ENCODE measurements around the gene SPINDOC.

DNA sequence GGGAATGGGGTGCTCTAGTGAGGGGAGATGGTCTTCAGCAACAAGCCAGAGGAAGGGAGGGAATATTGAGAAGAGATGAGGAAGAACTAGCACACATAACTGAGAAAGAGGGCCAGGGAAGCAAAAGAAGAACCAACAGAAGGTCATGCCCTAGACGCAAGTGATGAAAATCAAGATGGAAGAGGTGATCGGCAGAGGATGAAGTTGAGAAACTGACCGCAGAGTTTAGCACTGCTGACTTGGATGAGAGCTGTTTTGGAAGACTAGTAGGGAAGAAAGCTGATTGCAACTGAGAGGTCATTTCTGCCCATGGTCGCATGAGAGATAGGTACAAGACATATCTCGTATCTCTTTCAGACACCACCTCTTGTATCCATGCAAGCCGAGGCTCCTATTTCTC is 2.9 kb downstream of the SPINDOC start:
- no peak for TF ChIP-seq SIN3A (IDR thresholded peaks at IDR 0.05; ENCODE audit: borderline replicate concordance, low read depth, low read length)
- TF ChIP-seq, protein P1, sequence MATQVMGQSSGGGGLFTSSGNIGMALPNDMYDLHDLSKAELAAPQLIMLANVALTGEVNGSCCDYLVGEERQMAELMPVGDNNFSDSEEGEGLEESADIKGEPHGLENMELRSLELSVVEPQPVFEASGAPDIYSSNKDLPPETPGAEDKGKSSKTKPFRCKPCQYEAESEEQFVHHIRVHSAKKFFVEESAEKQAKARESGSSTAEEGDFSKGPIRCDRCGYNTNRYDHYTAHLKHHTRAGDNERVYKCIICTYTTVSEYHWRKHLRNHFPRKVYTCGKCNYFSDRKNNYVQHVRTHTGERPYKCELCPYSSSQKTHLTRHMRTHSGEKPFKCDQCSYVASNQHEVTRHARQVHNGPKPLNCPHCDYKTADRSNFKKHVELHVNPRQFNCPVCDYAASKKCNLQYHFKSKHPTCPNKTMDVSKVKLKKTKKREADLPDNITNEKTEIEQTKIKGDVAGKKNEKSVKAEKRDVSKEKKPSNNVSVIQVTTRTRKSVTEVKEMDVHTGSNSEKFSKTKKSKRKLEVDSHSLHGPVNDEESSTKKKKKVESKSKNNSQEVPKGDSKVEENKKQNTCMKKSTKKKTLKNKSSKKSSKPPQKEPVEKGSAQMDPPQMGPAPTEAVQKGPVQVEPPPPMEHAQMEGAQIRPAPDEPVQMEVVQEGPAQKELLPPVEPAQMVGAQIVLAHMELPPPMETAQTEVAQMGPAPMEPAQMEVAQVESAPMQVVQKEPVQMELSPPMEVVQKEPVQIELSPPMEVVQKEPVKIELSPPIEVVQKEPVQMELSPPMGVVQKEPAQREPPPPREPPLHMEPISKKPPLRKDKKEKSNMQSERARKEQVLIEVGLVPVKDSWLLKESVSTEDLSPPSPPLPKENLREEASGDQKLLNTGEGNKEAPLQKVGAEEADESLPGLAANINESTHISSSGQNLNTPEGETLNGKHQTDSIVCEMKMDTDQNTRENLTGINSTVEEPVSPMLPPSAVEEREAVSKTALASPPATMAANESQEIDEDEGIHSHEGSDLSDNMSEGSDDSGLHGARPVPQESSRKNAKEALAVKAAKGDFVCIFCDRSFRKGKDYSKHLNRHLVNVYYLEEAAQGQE (IDR thresholded peaks at IDR 0.05; ENCODE audit: low read depth, low read length) = no peak
- TF ChIP-seq YY1 (IDR thresholded peaks at IDR 0.05; ENCODE audit: low read depth) = no peak
